NCI-H446 (cell line): ENCODE data around the gene LCE2B.

Experiments
- DNase-seq, 2 experiments: peaks; one replicate each; lab custom pipeline; 2025; lab: John Stamatoyannopoulos, UW

LCE2B gene

DNA sequence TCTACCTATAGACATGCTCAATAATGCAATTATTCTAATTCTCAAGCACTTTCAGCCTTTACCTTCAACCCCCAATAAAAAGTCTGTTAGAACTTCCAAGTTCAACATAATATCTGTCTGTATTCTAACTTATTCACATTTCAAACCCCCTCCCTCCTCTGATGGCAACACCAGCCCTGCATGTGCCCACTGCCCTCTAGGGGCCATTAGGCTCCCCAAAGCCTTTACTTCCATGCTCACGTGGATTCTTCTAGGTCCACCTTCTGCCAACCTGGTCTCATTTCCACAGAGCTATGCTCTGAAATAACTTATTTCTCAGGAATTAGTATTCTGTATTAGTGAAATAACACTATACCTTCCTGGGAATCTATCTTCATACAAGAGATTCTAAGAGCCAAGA, 49.7 kb downstream of the LCE2B start:
- DNase-seq, result no peak
